GM19463 (cell line): Measurements from ENCODE around the gene DTNB.
"Not testable (repeated sequence)": the region's sequence is repeated elsewhere in the genome, so short reads cannot be mapped to it uniquely, and the experiment has no call there.

ENCODE experiments used
- ATAC-seq: cut with Tn5 transposase; IDR thresholded peaks from one replicate; pipeline ENCODE4 v1.9.1; 2021; ENCODE audit warnings: mild to moderate bottlenecking, moderate library complexity; ENCODE audit not compliant: unreplicated experiment

Gene DTNB

DNA sequence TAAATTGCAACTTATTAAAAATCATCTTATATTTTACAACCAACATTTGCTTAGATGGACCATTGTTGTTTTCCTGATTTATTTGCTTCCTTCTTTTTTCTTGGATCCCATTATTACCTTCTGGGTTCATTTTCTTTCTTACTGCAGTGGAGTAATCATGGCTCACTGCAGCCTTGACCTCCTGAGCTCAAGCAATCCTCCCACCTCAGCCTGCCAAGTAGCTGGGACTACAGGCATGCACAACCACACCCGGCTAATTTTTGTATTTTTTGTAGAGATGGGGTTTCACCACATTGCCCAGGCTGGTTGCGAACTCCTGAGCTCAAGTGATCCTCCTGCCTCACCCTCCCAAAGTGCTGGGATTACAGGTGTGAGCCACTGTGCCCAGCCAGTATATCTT lies 123.8 kb downstream of the DTNB start:
- not testable (repeated sequence) for ATAC-seq

- ATAC-seq, result no peak
These were observed 124.8 kb downstream of the DTNB start for GRCh38 chr2:25548601-25549000.

- no peak for ATAC-seq
These were observed 126.5 kb downstream of the DTNB start for GRCh38 chr2:25546852-25547251.

- no peak for ATAC-seq
These were observed 127.5 kb downstream of the DTNB start for GRCh38 chr2:25545899-25546298.

- ATAC-seq, result no peak
These were observed 128.9 kb downstream of the DTNB start for GRCh38 chr2:25544445-25544844.

- no peak for ATAC-seq
These were observed 129.4 kb downstream of the DTNB start for GRCh38 chr2:25543939-25544338.

GRCh38 chr2:25541378-25541777 lies 132.0 kb downstream of the DTNB start:
- no peak for ATAC-seq

GRCh38 chr2:25539136-25539535 lies 134.2 kb downstream of the DTNB start:
- ATAC-seq, result no peak

DNA sequence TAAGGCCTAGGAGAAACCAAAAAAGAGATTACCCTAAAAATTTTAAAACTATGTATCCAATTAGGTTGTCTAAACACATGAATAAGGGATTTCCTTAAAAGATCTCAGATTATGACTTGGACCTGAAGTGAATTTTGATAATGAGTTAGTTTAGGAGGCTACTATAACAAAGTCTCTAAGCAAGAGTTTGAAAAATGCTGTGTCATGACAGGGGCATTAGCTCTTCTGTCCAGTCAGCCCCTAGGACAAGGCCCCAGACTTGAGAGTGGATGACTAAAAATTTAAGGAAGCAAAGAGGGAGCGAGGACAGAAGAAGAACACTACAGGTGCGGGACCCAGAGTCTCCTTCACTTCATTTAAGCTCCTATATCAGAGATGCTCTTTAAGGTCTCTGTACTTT lies 135.9 kb downstream of the DTNB start:
- ATAC-seq, result no peak

GRCh38 chr2:25535411-25536289 lies 137.7 kb downstream of the DTNB start:
- not testable (repeated sequence) for ATAC-seq

GRCh38 chr2:25534937-25535336 lies 138.4 kb downstream of the DTNB start:
- not testable (repeated sequence) for ATAC-seq

DNA sequence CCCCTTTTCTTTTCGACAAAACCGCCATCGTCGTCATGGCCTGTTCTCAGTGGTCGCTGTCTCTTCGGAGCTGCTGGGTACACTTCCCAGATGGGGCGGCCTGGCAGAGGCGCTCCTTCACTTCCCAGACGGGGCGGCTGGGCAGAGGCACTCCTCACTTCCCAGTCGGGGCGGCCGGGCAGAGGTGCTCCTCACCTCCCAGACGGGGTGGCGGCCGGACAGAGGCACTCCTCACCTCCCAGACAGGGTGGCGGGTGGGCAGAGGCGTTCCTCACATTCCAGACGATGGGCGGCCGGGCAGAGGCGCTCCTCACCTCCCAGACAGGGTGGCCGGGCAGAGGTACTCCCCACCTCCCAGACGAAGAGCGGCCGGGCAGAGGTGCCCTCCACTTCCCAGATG lies 138.9 kb downstream of the DTNB start:
- no peak for ATAC-seq

GRCh38 chr2:25533771-25534170 lies 139.6 kb downstream of the DTNB start:
- not testable (repeated sequence) for ATAC-seq

- no peak for ATAC-seq
These were observed 140.9 kb downstream of the DTNB start for GRCh38 chr2:25532521-25532920.

DNA sequence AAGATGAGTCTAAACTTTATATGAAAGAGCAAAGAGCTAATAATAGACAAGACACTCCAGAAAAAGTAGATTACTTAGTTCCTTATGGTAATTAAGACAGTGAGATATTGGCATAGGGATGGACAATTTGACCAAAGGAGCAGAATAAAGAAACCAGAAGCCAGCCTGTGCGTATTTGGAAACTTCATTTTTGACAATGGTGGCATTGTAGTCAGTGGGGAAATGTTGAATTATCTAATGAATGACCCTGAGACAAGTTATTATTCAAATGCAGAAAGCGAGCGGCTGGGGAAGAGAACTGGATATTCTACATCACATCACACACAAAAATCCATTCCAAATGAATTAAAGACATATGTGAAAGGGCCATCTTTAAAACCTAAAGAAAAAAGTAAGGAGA lies 144.3 kb downstream of the DTNB start:
- ATAC-seq, result no peak

GRCh38 chr2:25528173-25528572 lies 145.2 kb downstream of the DTNB start:
- ATAC-seq, result no peak

GRCh38 chr2:25524507-25524906 lies 148.9 kb downstream of the DTNB start:
- ATAC-seq, result peak; percentile 78

- no peak for ATAC-seq
These were observed 150.3 kb downstream of the DTNB start for GRCh38 chr2:25523060-25523459.

- ATAC-seq, result peak; percentile 61
These were observed 151.6 kb downstream of the DTNB start for GRCh38 chr2:25521665-25522387.

GRCh38 chr2:25521126-25521525 lies 152.3 kb downstream of the DTNB start:
- ATAC-seq, result no peak

- ATAC-seq, result no peak
These were observed 155.7 kb downstream of the DTNB start for GRCh38 chr2:25517701-25518100.

- ATAC-seq, result no peak
These were observed 159.2 kb downstream of the DTNB start for GRCh38 chr2:25514043-25514637.
